SW480 (cell line): ENCODE results near the gene NCAPH2.
"Not testable (repeated sequence)": the region's sequence is repeated elsewhere in the genome, so short reads cannot be mapped to it uniquely, and the experiment has no call there.

Source experiments
- DNase-seq: peaks from one replicate; pipeline ENCODE4 v3.0.0-alpha.2; 2016; ENCODE audit warnings: low spot score

Gene NCAPH2

GRCh38 chr22:50530877-50531545 lies 23.0 kb downstream of the NCAPH2 start:
- DNase-seq: peak; percentile 58

GRCh38 chr22:50531546-50531961 lies 23.5 kb downstream of the NCAPH2 start:
- DNase-seq: no peak

GRCh38 chr22:50531962-50532674 lies 24.1 kb downstream of the NCAPH2 start:
- peak; percentile 46 for DNase-seq

GRCh38 chr22:50532824-50533796 lies 25.1 kb downstream of the NCAPH2 start:
- DNase-seq: no peak

GRCh38 chr22:50533856-50534711 lies 26.1 kb downstream of the NCAPH2 start:
- not testable (repeated sequence) for DNase-seq

GRCh38 chr22:50535113-50535512 lies 27.1 kb downstream of the NCAPH2 start:
- no peak for DNase-seq

GRCh38 chr22:50536226-50536625 lies 28.2 kb downstream of the NCAPH2 start:
- DNase-seq: no peak

GRCh38 chr22:50537765-50538164 lies 29.7 kb downstream of the NCAPH2 start:
- DNase-seq: no peak

GRCh38 chr22:50540381-50540780 lies 32.4 kb downstream of the NCAPH2 start:
- DNase-seq: no peak

- not testable (repeated sequence) for DNase-seq
Observed at GRCh38 chr22:50541667-50542026, 33.6 kb downstream of the NCAPH2 start.

- DNase-seq: no peak
Observed at GRCh38 chr22:50542416-50542927, 34.4 kb downstream of the NCAPH2 start.

- no peak for DNase-seq
Observed at GRCh38 chr22:50544078-50544745, 36.2 kb downstream of the NCAPH2 start.

- no peak for DNase-seq
Observed at GRCh38 chr22:50544746-50545253, 36.8 kb downstream of the NCAPH2 start.

GRCh38 chr22:50545522-50546325 lies 37.7 kb downstream of the NCAPH2 start, which contains the start of gene KLHDC7B:
KLHDC7B (plus strand) TSS chr22:50545899; CDS start chr22:50546244, 345 bp downstream.
- DNase-seq: peak; percentile 50

- DNase-seq: no peak
Observed at GRCh38 chr22:50546326-50547262, 38.6 kb downstream of the NCAPH2 start.

- no peak for DNase-seq
Observed at GRCh38 chr22:50547263-50547985, 39.4 kb downstream of the NCAPH2 start.

GRCh38 chr22:50548040-50548920 lies 40.3 kb downstream of the NCAPH2 start:
- DNase-seq: no peak
